GM19397 (cell line): ENCODE data around the gene HOXB8.

Experiments used
- ATAC-seq: cut with Tn5 transposase; IDR thresholded peaks from one replicate; pipeline ENCODE4 v1.9.1; 2021; ENCODE audit warnings: mild to moderate bottlenecking, moderate library complexity; ENCODE audit not compliant: unreplicated experiment

The HOXB8 gene

DNA sequence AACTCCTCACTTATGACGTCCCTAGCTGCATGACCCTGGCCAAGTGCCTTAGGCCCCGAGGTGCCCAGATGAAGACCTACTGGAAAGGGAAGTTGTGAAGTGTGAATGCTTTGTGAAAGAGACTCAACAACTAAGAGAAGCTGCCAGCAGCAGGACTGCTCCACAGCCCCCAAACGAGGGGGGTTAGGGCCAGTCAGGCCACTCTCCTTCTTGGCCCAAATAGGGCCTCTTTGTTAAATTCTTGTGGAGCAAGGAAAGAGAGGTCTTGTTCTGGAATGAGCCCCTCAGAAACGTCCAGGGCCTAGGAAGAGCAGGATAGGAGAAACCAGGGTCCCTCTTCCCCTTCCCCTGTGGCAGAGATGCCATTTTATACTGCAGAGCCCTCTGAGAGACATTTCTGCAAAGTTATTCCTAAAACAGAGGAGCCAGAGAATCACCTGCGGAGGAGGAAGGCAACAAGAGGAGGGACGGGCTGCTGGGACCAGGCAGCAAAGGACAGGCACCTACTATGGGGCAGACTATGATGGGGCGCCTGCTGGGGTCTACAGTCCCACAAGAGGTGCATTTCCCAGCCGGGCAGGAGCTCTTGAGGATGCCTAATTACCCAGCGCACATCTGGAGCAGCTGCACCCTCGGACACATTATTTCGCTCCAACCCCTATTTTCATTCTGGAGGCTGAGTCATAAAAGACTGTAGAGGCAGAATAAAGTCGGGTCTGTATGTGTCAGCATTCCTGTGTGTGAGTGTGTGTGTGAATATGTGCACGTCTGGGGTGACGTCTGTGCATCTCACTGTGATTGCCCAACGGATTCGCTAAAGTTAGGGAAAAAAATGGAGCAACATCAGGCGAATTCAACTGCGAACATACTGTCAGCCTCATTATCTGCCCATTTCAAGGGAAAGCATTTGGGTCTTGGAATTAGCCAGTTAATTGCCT, 22.5 kb upstream of the HOXB8 start:
- ATAC-seq = no peak

DNA sequence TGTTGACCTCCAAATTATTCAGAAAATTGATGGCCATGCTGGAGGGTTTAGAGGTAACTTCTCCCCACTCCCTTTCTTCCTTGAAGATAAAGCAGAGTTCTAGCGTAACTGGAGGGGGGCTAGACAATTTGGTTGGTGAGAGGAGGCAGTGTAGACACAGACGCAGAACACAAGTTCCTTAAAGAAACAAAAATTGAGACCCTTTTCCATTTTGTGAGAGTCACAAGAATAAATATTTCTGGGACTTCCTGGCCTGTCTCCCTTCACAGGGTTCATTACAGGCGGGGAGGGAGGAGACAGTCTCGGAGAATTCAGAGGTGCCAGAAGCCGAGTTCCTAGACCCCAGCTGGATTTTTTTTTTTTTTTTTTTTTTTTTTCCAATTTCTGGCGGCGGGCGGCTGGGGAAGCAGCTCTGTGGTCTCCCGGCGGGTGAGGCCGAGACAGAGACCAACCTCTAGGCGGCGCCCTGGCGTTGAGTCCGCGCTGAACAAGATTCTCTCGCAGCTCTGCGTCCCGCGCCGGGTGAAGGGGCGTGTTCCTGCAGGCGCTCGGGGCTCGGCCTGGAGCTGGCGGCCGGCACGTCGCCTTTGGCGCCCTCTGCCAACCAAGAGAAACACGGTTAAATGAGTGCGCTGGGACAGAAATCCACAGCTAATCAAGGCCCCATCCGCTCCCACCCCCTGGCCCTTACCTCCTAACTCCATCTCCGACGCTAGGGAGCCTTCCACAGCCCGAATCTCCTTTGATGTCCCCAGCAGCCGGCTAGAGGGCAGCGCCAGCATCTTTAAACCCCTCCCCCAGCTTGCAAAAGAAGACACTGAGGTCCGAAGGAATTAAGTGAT, 21.3 kb upstream of the HOXB8 start:
- ATAC-seq = no peak

DNA sequence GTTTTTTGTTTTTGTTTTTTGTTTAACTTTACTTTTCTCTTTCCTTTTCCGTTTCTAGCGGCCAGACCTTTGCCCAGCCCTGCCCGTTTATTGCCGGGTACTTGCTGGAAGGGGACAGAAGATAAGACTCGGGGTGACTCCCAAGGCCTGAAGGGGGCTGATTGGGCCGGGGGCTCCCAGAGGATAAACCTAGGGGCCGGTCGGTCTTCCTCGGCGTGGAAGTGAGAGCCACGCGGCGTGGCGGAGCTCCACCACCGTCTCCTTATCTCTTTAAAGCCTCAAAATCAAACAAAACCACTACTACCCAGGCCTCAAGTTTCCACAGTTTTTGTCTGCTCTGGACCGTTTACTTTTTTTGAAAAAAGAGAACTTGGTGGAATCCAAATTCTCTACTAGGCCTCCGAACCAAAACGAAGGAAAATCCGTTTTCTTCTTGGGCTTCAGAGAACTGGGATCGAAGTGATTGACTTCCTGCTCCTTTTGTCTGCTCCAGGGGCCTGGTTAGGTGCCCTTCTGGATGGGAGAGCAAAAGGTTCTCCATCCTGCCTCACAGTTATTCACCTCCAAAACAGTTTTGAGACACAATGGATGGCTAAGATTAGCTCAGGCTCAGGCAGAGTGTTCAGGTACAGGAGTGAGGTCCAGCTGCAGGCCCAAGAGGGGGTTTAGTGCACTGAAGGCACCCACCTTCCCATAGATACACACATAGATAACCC, 19.6 kb upstream of the HOXB8 start:
- no peak for ATAC-seq

DNA sequence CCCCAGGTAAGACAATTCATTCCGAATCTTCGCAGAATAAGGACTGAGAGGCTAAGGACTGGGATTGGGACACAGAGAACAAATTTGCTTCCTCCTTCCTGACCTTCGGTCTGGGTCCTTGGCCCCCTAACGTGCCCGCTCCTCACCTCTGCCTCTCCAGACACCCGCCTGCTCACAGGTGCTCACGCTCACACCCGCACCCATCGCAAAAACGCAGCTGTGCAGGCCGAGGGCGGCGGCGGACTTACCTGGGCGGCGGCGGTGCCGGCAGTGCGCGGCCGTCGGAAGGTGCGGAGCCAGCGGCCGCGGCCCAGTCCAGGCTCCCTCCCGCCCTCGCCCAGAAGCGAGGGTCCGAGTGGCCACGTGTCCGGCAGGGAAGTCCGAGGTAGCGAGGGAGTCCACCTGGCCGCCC, 18.2 kb upstream of the HOXB8 start:
- no peak for ATAC-seq

DNA sequence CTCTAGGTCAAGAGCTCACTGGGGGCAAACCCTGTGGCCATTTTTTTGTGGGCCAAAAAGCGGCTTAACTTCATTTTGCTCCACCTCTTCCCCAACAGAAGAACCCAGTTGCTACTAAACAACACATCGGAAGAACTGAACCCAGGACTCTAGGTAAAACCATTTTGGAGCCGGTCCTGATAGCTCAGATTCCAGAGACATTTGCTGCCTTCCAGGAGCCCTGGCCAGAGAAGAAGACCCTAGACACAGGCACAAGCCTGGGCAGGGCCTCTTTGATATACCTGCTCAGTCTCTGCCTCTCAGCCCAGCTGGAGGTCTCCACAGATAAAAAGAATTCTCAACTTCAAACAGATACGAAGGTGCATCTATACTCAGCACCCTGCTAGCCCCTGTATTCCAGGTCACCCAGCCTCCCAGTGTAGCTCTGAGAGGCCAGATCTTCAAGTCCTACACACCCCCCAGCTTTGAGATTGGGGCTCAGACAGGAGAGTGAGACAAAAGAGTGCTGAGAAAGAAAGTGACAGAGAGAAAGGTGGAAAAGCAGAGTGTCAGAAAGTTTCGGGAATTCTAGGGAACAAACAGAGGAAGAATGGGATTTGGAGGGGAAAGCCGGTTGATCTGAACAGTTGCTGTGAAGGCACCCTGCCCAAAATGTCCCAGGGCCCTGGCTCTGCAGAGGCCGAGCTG, 17.6 kb upstream of the HOXB8 start:
- no peak for ATAC-seq

DNA sequence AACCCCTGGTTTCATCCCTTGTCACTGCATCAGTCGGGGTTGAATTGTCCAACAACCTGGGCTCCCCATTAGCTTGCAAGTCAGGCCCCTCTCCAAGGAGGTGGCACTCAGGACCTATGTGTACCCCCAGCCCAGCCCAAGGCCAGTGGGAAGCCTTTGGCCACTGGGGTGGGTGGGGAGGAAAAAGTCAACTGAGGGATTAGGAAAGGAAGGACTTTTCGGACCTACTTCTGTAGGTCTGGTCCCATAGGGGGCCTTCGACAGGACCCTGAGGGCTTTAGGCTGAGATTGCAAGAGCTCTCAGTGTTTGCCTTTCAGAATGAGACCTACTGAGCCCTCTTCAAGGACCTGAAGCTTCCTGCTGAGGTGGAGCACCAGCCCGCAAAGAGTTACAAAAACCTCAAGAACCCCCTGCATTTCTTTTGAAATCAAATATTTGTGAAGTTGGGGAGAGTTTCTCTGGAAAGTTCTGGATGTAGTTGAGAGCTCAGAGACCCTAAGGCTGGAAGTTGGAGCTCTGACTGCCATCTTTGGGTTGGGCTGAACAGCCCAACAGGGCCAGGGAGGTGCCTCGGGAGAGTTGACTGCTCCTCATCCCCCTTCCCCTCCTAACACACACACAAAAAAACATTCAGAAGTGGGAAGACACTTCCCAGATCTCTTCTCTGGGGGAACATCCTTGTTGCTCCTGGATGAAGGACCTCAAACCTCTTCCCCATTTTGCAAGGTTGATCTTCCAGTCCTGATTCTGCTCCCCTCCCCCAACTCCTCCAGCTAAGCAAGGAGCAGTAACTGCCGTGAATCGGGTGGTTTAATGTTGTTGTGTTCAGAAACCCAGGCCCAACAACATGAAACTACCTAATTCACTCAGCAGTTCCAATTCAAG, 16.8 kb upstream of the HOXB8 start:
- no peak for ATAC-seq

DNA sequence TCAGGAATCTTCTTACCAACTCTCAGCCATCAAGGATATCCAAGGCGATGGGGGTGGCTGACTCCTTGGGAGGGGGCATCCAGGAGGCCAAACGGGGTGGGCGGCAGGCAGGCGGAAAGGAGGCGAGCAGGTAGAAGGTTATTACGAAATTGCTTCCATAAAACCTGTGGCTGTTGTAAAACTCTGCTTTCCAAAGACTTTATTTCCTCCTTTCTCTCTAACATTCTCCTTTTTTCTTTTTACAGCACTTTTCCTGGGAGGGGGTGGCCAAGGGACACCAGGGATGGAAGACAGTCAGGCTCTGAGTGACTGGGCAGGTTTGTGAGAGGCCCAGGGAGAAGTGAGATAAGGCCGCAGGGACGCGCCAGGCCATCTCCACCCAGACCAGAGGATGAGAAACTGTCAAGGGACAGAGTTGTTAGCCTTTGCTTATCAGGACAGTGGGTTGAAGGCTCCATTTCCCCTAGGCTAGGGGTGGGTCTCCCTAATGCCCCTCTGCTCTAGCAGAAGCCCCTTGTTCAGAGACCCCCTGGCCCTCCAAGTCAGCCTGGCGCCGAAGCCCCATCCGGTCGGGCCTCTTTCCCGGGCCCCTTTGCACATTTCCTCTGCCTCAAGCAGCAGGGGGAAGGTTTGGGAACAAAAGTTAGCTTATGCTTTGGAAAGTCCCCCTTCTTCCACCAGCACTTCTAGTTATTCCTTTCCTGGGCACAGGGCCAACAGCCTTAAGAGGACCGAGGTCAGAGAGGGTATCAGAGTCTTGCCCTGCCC, 16.0 kb upstream of the HOXB8 start:
- ATAC-seq = no peak

DNA sequence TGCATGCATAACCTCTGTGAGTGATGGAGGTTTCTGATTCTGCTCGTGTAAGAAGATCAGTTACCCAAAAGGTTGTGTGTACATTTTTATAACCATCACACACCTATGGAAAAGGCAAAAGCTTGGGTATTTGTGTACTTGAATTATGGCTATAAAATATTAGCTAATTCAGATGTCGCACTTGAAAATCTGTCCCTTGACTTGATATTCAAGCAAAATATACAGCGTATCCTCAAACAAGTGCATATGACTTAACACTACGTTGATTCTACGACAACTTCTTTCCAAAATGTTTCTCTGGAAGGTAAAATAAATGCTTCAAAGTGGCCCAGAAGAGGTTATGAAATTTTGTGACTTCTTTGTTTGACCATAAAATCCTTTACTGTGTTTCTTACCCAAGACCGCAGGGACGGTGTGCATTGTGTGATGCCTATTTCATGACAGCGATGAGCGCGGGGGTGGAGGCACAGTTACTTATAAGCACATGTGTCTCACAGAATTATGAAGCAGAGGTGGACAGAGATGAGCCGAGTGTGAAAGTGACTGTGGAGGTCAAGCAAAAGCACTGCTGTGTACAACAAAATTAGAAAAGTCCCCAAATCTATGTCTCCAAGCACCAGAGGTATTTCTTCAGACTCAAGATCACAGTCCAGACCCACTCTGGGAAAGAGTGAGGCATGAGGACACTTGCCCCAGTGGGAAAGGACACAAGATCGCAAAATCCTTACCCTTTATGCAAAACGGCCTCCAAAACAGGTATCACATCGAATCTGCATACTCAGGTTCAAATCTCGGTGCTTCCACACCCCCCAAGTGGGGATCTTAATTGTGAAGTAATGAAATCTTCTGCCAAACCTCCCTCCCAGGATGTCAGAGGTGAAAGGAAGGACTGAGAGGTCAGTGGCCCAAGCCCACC, 15.2 kb upstream of the HOXB8 start:
- no peak for ATAC-seq

DNA sequence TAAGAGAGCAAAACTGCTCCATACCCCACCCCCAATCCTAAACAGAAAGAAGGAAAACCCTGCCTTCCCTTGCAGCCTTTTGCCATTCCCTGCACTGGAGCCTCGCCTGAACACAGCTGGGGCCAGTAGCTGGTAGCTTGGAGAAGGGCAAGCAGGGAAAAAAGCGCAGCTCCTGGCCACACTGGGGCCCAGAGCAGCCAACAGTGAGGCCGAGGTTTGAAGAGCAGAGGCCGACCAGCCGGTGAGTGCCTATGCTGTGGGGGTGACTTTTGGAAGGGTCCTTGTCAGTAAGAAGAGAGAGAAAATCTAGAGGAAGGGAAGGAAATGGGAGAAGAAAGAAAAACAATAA, 14.3 kb upstream of the HOXB8 start:
- ATAC-seq = no peak

DNA sequence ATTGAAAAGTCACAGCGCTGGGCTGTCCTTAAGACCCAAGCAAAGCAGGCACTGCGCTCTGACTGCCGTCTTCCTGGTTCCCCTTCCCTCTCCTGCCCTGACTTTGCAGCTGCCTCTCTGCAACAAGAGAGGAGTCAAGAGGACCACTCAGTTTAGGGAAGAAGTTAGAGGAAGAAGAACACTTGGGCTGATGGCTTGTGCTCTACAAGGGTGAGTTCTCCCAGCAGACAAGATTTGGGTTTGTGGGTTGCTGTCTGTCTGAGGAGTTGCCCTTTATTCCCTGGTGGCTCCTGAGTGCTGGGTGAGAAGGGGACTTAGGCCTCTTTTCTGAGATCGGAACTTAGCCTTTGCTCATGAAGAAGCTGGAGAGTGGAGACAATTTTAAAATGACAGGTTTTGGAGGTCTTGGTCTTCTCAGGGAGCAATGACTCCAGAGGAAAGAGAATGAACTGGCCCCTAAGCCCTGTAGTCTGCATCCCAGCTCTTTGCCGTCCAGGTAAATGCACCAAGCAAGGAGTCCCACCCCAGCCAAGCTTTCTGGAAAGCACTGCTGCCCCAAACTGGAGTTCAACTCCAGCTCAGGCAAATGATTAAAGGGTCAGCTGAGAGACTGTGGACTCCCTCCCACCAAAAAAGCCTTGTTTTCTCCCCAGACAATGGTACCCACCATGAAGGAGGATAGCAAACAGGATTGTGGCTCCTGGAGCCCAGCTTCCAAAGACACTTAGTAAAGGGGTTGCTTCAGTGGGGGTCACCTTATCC, 13.7 kb upstream of the HOXB8 start:
- no peak for ATAC-seq

DNA sequence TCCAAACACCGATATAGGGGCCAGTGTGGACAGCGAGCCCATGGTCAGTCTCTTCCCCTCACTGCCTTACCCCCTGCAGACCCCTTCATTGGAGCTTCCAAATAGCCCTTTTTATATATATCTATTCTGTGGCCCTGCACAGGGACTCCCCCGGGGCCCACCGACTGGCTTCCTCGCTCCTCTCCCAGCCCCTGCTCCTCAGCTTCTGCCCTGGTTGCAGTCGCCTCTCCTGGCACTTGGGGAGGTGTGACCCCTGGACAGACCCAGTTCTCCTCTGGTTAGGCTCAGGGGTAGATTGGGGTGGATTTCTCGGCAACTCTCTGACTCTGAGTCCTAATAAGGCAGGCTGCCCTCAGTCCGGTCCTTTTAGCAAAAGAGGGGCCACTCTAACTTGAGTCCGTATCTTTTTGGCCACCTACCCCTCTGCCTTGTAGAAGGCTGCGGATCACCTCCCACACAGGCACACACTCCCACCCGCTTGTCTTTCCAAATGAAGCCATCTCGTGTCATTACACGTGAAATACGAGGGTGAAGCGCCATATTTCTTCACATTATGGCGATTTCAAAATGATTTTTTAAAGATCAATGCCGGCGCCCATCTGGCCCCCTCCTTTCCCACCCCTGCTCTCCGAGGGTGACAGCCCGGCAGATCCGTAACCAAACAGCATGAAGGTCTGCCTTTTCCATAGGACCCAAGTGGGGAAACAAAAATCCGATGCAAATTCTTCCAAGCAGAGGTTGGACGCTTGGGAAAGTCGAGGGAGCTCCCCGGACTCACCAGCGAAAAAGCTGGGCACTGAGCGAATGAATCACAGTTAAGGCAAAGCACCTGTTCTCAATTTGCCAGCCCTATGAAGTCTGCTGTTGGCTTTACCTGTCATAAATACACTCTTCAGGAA, 12.8 kb upstream of the HOXB8 start:
- no peak for ATAC-seq

DNA sequence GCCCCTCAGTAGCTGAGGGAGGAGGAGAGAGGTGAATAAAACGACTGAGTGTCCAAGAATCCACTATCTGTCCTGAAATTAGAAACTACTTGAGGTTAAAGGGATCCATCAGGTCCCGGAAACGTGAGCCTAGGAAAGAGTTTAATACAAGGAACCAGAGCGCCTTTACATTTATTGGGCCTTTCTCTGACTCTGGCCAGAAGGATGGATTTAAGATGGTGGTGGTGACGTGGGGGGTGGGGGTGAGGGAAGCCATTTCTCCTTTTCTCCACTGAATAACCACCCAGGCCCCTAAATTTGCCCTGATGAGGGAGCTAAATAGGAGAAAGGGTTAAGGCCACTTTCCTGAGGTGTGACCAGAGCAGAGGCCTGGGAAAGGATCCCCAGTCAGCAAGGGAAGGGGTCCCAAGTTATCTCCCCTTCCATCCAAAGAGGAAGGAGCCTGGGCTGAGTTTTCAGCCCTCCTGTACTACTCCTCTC, 12.1 kb upstream of the HOXB8 start:
- no peak for ATAC-seq

DNA sequence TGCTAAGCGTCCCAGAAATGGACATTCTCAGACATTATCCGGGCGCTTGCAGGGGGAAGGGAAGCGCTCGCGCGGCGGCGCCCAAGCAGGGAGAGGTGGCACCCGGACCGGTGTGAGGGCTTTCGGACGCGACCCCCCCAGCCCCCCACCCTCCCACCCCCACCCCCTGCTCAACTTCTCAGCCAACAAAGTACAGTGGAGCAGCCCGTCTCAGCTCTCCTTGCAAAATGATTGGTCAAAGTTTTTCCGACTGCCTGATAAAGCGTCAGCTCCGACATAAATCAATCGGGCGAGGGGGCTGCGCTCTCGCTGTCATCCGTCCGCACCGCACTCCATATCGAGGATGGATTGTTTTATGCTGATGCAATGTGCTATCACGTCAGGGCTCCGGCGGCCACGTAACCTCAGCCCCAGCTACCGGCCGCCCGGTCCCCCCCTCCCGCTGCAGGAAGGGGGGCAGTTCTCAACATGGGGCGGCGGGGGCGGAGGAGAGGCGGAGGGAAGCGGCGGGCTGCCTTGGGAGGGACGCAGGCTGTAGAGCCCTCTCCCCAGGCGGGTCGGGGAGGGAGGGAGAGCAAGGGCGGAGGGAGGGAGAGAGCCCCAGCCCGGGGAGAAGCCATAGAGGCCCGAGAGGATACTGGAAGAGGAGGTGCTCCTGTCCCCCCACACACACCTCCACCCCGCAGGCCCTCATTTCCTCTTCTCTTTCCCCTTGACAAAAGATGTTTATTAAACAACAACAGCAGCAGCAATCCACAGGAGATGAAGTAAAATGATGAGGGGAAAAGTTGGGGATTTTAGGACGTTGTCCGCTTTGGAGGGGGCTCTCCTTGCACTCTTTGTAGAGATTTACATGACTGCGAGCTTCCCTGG, 11.4 kb upstream of the HOXB8 start, which contains the start of gene HOXB9:
Gene HOXB9 (minus strand): TSS at position 114 of the 873 bp plus-strand sequence. CDS start 89 bp downstream, at position 25.
- no peak for ATAC-seq

DNA sequence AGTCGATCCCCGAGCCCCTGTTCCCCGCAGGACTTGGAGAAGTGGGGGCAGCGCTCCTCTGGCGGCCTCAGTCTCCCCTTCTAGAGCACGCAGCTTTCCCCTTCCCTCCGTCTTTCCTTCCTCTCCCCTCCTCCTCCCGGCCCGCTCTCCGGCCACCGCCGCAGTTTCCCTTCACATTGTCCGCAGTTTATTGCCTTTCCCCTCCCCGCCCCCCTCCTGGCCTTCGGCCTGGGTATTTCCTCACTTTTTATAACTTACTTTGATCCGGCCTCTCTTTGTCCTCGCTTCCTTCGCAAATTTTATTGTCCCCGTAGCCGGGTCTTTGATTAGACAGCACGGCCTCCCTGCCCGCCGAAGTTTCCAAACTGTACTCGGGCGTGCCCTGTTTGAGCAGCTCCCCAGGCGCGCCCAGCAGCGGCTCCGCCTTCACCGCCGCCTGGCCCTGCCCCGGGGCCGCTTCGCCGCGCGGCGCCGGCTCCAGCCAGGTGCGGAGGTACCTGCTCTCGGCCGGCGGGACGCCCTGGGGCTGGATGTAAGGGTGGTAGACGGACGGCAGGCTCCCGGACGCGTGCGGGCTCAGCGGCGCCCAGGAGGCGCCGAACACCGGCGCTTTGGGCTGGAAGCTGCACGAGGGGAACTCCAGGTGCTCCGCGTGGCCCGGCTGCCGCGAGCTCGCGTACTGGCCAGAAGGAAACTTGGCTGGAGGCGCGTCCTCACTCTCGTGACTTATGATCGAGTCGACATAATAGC, 10.6 kb upstream of the HOXB8 start:
- ATAC-seq = no peak
